ENCODE results near the gene RUFY4. TPM values are rescaled to one million over a fixed set of nuclear protein-coding genes. Genes with fewer than 3 reads are reported as not detected.

RUFY4 gene, protein sequence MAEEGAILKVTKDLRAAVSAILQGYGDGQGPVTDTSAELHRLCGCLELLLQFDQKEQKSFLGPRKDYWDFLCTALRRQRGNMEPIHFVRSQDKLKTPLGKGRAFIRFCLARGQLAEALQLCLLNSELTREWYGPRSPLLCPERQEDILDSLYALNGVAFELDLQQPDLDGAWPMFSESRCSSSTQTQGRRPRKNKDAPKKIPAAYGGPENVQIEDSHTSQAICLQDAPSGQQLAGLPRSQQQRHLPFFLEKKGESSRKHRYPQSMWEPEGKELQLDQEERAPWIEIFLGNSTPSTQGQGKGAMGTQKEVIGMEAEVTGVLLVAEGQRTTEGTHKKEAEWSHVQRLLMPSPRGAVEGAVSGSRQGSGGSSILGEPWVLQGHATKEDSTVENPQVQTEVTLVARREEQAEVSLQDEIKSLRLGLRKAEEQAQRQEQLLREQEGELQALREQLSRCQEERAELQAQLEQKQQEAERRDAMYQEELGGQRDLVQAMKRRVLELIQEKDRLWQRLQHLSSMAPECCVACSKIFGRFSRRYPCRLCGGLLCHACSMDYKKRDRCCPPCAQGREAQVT
- not detected in 2 replicates for total RNA-seq

DNA sequence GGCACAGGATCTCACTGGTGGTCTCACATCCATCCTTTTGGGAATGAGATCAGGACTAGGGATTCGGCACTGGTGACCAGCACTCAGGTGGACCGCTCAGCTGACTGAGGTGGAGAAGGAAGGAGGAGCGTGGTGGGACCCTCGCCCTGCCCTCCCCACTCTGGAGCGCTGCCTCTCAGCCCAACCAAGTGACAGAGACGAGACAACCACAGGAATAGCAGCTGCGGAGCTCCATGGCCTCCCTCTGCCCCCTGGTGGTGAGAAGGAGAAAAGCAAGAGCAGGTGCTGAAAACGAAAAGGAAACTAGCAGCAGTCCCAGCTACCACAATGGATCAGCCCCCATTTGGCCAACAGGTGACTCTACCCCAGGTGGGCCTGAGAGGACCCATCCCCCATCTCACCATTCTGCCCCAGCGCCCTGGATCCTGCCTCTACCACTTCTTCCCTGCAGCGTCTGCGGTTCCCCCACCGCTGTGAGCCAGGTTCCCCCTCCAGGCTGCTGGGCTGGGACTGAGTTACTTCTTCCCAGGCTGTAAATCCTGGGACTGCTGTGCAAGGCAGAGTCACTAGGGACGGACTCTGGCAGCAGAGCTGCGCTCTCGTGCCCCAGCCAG lies at the start of gene RUFY4:
TSS of gene RUFY4 (plus strand) at position 533 of the 614 bp plus-strand sequence. CDS start 1,353 bp downstream, outside the sequence.
- peak; percentile 76 for DNase-seq

DNA sequence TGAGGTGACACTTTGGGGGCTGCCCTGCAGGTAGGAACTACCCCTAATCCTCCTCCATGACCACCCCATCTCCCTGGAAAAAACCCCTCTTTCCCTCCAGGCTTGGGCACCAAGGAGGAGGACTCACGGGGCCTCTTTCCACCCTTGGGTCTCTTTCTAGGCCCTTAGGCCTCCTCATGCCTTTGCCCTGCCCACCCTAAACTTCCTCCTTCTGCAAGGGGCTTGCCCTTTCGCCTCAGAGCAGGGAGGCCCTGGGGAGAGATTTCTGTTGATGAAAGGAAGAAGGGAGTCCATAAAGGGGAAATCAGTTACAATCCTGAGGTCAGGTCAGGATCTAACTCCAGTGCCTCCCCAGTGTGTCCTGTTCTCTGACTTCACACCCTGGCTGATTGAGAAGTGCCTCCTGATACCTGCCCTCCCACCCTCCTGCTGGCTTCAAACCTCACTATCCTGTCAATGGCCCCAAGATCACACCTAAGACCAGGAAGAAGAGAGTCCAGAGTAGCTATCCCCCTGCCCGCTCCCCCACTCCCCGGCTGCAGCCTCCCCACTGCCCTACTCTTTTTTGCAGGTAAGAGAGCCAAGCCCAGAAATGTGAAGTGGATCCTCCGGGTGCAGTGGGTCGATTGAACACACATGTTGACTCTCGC lies 49.5 kb upstream of the RUFY4 start:
- no peak for DNase-seq

DNA sequence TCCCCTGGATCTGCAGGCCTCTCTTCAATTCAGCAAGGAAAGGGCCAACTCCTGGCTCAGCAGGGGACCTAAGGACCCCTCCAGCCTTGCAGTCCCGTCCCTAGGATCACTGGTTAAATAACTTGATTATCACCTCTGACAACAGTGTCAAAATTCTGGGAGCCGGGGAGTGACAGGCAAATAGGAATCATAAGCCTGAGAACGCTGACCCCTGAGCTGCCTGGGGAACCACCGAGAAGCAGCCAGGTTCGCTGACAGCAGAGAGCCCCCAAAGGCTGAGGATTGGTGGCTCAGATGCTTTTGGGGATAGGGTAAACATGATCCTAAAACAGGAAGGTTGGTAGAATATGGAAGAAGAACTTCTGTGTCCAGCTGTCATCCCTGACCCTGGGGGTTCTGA lies 48.8 kb upstream of the RUFY4 start:
- DNase-seq = no peak

DNA sequence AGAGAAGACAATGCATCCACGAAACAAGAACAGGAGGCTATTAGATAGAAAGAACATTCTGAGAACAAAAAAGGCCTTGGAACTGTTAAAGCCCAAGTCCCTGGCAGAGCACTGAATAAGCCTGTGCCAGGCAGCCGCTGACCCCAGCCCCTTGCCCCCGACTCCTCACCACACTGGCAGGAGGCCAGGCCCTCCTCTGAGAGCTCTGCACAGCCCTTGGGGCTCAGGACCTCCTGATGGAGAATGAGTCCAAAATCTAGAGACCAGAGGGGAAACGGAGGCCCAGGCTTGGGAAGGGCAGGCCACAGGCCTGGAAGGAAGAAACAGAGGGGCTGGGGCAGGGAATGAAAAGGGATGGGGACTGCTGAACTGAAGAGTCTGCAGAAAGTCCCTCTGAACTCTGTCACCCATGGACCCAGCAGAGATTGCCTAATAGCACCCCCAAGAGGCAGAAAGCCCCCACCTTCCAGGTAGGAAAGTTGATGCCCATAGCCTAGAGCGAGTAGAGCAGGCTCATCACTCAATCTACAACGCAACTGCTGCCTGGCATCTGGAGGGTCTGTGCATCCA lies 48.0 kb upstream of the RUFY4 start:
- no peak for DNase-seq

DNA sequence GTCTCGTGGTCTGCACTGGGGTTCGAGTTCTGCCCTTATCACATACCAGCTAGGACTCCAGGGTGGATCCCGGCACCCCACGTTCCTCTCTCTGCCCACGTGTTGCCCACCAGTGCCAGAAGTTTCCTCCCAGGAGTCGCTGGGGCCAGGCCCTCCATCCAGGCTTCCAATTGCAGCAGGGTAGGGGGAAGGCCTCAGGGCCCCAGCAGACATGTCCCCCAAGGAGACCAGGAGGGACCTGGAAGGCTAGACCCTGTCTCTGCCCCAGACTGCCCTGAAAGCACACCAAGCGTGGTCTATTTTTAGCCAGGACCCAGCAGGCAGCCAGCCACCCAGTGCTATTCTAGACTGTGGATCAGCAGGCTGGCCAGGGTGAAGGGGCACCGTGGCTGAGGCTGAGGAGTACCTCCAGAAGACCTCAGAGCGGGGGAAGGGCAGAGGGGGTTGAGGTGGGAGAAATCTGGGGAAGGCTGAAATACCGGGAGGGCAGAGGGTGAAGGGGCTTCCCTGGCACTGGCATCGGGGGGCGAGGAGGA lies 47.4 kb upstream of the RUFY4 start:
- DNase-seq = no peak

DNA sequence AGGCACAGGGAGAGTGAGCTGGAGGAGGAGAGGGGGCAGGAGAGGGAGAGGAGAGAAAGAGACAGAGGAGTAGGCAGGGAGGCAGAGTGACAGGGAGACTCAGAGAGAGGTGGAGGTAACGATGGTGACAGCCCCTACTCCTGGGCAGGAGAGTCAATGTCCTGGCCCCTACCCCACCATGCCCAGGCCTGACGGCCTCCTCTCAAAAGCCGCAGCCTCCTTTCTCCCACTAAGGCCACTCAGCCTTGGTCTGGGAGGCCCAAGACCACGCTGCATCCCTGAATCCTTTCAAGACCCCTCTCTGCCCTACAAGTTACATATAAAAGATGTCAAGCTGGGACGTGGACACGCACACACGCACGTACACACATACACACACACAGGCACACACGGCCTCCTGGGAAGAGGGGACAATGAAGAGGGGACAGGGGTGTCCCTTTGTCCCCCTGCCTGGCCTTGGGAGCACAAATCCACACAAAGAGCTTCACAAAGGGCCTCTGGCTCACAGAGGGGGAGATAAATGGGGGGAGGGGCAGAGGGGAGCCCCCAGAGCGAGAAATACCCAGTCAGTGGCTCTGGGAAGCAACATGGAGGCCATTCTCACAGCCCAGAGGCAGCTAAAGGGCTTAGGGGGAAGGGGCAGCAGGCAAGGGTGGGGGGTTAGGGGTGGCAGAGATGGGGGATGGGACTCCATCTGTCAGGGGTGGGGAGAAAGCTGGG lies 46.8 kb upstream of the RUFY4 start:
- DNase-seq = no peak

DNA sequence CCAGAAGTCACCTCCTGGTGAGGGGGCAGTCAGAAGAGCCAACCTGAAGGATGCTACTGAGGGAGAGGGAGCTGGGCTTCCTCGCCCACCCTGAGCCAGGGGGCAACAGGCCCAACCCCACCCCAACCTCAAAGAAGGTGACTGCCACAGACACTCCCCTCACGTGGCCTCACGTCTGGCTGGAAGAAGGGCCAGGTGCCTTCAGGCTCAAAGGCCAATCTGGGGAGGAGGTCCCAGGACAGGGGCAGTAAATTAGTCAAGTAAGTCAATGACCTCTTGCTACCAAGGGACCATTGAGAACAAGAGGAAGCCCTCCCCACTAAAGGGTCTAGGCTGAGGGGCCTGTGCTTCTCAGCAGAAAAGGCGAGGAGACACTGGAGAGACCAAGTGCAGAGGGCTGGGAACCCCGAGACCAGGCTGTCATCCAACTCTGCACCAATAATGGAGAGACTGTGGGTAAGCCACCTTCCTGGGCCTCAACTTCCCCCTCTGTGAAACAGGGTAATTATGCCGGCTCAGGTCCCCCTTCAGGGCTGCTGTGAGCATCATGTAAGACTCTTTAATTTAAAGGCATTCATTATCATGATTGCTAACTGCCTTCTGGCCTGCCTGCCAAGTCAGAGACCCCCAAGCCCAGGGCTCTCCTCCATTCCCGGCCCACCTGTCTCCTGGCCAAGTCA lies 46.1 kb upstream of the RUFY4 start:
- no peak for DNase-seq

DNA sequence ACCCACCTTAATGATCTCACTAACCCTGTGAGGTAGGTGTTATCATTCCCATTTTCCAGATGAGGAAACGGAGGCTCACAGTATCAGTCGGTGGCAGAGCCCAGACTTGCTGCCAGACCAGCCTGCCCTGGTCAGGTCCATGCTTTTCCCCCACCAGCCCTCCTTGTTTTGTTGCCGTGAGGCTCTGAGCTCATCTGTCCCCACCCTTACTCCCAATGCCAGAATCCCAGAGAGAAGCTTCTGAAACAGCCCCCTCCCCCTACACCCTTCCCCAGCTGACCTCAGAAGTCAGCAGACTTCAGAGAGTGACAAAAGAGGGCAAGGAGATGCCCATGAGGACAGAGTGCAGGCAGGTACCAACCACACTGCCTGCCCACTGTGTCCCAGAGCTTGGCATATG lies 45.4 kb upstream of the RUFY4 start:
- DNase-seq = no peak

DNA sequence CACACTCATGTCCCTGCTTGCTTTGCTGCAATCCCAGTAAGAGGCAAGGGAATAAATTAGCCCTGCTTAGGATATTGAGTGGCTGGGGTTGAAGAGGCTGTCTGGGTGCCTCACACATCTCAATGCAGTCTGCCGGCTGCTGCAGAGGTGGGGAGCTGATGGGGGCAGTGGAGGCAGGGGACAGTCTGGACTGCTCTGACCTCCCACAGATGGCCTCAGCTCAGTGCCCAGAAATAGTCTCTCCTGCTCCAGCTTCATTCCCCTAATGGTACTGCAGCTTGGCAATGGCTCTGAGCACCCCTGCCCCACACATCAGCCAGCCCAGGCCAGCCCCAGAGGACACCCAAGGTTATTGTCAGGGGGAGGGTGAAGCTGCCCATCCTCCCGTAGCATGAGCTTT lies 44.7 kb upstream of the RUFY4 start:
- DNase-seq = no peak

DNA sequence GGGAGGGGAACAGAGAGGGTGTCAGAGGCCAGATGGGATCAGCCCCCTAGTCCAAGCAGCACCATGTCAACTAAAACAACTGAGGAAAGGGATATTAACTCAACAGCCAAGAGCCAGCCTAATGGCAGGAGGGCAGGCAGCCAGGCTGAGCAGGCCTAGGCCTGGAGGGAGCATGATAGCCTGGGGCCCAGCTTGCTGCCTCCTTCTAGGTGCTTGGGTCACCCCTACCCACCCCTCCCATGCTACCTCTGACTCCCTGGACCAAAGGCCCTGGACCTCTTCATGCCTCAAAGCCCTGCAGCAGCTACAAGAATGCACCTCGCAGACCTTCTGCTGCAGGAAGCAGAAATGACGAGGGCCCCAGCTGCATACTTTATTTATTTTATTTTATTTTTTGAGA lies 44.2 kb upstream of the RUFY4 start:
- no peak for DNase-seq

DNA sequence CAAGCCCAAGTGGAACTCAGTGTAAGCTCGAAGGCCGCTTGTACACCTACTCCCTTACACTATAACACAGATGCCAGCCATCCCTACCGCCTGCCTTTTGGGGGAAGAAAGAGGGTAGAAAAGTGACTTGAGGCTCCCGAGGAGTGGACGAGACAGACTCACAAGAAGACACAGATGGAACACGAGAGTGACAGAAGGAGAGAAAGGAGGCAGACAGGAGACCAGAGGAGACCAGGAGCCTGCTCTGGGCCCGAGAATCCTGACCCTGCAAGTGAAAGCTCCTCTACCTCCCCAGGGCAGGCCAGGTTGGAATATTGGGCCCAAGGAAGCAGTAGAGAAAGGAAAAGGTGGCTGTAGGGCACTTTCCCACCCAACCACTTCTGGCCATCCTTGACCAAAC lies 42.8 kb upstream of the RUFY4 start:
- no peak for DNase-seq

DNA sequence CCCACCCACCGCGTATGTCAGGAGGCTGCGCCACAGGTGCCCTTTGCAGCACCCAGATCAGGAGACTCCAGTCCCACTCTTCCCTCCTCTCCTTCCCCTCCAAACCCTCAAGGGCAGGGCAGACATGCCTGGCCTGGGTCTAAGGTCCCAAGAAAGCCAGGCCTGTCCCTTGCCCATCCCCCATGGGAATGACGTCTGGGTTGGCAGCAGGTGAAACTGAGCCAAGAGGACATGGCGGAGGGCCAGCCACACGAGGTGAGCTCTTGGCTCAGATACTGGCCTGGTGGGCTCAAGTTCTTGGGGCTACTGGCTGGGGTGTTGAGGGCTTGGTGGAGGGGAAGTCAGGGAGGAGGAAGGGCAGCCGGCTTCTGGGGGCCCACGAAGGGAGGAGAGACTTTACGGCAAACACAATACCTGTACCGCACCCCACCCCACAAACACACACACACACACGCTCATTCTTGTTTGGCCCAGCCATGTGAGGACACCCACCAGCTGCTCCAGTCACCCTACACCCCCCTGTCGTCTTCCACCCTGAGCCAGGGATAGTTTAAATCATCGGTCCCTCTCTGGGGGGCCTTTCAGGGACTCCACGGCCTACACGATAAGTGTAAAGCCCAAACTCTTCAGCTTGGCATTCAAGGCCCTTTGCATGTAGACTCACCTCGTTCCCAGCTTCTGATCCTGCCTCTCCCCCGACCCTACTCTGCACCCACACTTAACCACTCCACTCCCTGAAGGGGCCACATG lies 42.2 kb upstream of the RUFY4 start:
- no peak for DNase-seq

DNA sequence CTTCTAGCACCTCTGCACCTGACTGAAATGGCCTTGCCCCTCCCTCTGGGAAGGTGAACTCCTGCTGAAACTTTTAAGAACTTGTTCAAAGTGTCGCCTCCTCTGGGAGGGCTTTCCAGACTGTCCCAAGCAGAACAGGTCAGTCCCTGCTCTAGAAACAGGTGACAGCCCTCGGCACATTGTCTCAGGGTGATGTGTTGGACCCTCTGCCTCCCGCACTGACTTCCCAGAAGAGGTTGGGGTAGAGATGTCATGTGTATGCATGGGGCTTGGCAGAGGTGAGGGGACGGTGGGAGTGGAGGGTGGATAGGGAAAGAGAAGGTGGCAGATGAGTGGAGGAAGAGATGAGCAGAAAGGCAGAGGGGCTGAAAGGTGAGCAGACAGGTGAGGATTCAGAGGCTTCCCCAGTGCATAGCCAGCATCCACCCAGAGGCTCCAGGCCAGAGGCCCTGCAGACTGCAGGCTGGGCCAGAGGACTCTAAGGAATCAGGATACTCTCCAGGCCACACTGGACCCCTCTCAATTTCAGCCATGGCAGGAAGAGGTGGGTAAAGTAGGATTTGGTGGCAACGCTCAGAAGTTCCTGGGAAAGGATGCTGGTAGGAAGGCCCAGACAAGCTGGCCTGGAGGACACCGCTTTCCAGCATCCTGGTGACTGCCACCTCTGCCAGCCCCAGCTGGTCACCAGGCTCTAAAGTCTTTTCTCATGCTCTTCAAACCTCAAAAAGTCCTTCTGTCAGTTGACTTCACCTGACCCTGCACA lies 41.4 kb upstream of the RUFY4 start:
- no peak for DNase-seq

DNA sequence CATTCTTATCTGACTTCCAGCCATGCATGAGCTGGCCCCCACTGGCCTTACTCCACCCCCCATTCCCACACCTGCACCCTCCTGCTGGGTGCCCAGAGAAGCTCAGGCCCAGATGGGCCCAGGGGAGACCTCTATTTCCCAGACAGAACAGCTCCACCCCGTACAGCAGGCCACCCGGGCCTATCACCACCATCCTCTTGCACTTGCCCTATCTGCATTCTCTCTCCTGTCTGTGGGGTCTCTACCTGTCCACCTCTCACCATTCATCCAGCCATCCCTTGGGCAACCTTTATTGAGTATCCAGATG lies 40.9 kb upstream of the RUFY4 start:
- DNase-seq = no peak

DNA sequence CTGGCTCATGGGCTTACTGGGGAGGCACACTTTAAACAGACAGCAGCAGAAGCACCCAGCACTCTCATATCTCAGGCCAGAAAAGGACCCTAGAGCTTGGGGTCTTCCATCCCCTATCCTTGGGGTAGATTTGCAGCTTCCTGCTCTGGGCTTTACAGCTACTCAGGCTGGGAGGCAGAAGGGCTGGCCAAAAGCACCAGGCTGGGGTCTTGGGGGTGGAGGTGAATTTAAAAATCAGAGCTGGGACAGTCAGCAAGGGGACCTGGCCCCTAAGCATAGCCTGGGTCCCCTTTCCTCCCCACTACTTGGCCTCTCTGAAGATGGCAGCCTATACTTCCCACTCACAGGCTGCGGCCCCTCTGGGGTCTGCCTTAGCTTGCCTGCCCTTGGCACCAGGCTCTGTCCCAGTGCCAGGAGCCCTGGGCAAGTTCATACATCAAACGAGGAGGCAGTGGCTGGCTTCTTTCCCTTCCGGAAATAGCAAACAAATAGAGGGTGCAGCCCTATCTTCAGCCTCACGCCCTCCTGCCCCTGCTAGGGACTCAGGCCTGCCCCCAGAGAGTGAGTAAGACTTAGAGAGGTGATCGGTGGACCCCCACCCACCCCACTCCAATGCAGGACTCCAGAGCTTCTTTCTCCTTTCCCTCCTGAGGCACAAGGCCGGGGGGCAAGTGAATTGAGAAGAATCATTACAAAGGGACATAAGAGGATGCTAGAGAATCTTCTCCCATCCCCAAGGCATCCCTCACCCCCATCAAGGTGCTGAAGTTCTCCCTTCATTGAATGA lies 40.3 kb upstream of the RUFY4 start:
- no peak for DNase-seq

DNA sequence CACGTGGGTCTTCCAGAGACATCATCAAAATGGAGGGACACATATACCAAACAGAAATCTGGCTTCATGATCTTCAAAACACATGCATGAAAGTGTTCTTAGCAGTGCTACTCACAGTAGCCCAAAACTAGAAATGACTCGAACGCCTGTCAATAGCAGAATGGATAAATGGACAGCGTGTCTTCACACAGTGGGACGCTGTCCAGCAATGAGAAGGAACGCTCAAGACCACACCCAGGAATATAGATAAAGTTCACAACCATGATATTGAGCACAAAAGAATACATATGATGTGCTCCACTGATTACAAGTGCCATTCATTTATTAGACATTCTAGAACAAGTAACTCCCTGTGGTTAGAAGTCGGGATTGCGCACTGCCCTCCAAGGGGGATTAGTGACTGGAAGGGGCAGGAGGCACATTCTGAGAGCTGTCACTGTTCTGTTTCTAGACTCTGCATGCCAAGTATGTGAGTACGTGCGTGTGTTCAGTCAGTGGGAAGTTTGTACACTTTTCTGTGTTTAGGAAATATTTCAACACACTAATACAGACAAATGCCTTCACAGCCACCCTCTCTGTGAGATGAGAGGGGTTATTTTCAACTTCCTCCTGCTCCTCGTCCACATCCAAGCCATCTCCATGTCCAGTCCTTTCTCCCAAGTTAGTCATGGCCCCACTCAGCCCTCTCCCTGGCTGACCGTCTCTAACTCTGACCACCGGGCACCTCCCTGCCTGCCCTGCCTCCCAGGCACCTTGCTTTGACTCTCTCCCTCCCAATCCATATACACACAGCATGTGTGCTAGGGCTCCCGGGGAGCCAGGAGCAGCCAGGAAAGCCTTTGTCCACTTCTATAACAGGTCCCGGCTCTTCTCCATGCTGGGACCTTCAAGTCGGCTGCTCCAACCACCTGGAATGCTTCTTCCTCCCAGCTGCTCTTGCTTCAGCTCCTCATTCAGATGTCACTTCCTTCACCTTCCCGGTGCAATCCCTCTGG lies 39.4 kb upstream of the RUFY4 start:
- DNase-seq = no peak

DNA sequence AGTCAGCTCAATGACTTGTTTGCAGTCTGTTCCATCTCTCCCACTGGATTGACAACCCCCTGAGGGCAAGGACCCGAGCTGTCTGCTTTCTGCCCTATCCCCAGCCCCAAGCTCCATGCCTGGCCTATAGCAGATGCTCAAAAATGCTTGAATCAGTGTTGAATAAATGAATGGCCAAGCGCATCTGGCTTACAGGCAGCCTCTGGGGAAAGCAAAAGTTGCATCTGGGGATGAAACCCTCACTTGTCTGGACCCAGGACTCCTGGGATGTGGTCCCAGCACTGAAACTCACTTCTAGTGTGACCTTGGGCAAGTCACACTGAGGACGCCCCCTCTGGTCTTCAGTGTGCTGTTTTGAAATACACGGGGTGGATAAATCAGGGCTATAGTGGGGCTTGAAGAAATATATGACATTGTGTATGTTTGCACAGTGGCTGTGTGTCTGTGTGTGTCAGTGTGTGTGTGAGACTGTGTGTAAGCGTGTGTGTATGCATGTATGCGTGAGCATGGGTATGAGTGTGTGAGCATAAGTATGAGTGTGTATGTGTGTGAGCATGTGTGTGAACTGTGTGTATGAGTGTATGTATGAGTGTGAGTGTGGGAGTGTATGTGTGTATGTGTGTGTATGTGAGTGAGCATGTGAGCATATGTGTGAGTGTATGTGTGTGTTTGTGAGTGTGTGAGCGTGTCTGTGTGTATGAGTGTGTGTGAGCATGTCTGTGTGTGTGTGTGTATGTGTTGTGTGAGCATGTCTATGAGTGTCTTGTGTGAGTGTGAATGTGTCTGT lies 38.5 kb upstream of the RUFY4 start:
- DNase-seq = no peak

Data from dermis blood vessel endothelial cell (primary cell).